Activated naive CD8-positive, alpha-beta T cell treated with anti-CD3 and anti-CD28 coated beads, Interleukin-2, amount 50 U/mL, for 24 hours (primary cell): Measurements from ENCODE around the gene F2R.

Experiments used
- ATAC-seq: fragments of 150-1000 bp; cut with Tn5 transposase; one replicate; pipeline ENCODE4 v1.10.0; 2021
- DNase-seq: peaks from one replicate; pipeline ENCODE4 v3.0.0; 2021
- H3K27ac Mint-ChIP-seq: one replicate; pipeline ENCODE4 v1.8.0; 2021; ENCODE audit warnings: mild to moderate bottlenecking, mixed read lengths
- H3K27me3 Mint-ChIP-seq: one replicate; pipeline ENCODE4 v1.8.0; 2021; ENCODE audit warnings: mixed read lengths
- H3K36me3 Mint-ChIP-seq: one replicate; pipeline ENCODE4 v1.8.0; 2021; ENCODE audit warnings: low read depth, mixed read lengths
- H3K4me1 Mint-ChIP-seq: one replicate; pipeline ENCODE4 v1.8.0; 2021; ENCODE audit warnings: mixed read lengths
- H3K4me3 Mint-ChIP-seq: one replicate; pipeline ENCODE4 v1.8.0; 2021; ENCODE audit warnings: mild to moderate bottlenecking, moderate library complexity, mixed read lengths
- H3K9me3 Mint-ChIP-seq: one replicate; pipeline ENCODE4 v1.8.0; 2021; ENCODE audit warnings: mixed read lengths

The F2R gene

GRCh38 chr5:76684756-76685519 lies 31.0 kb upstream of the F2R start:
- Mint-ChIP-seq H3K4me3 (no peak overlapping the region), H3K36me3 (peaks cover 13% of the 10 kb centered on the region), H3K27me3 (no peaks in the 10 kb centered on the region), H3K9me3 (no peaks in the 10 kb centered on the region), H3K27ac (no peak overlapping the region), H3K4me1 (peaks cover 9% of the 10 kb centered on the region)
- DNase-seq, result no peak
- ATAC-seq, result no peak

- Mint-ChIP-seq H3K27me3 (no peaks in the 10 kb centered on the region), H3K4me1 (peaks cover 9% of the 10 kb centered on the region), H3K27ac (no peak overlapping the region), H3K36me3 (peaks cover 12% of the 10 kb centered on the region), H3K9me3 (no peaks in the 10 kb centered on the region), H3K4me3 (no peak overlapping the region)
- DNase-seq (no peak), ATAC-seq (no peak)
Measured at GRCh38 chr5:76685704-76686103, 30.2 kb upstream of the F2R start.

GRCh38 chr5:76688212-76688611 lies 27.7 kb upstream of the F2R start:
- no peak for ATAC-seq
- H3K27ac Mint-ChIP-seq, result no peak overlapping the region

GRCh38 chr5:76688836-76689235 lies 27.1 kb upstream of the F2R start:
- Mint-ChIP-seq H3K9me3 (no peaks in the 10 kb centered on the region), H3K27ac (no peak overlapping the region), H3K4me1 (peaks cover 19% of the 10 kb centered on the region), H3K4me3 (no peak overlapping the region), H3K27me3 (no peaks in the 10 kb centered on the region), H3K36me3 (peaks cover 9% of the 10 kb centered on the region)
- ATAC-seq, result no peak
- DNase-seq, result no peak

More at GRCh38 chr5:76688212-76688611, 27.7 kb upstream of the F2R start:
- Mint-ChIP-seq H3K27me3 (no peaks in the 10 kb centered on the region), H3K4me1 (peaks cover 19% of the 10 kb centered on the region), H3K9me3 (no peaks in the 10 kb centered on the region), H3K36me3 (peaks cover 12% of the 10 kb centered on the region), H3K4me3 (no peak overlapping the region)
- no peak for DNase-seq

- no peak for DNase-seq
- peaks cover 6% of the 10 kb centered on the region for H3K36me3 Mint-ChIP-seq
- H3K27ac Mint-ChIP-seq, result no peak overlapping the region
- no peak for ATAC-seq
- H3K4me3 Mint-ChIP-seq, result no peak overlapping the region
- peaks cover 14% of the 10 kb centered on the region for H3K4me1 Mint-ChIP-seq
- no peaks in the 10 kb centered on the region for H3K9me3 Mint-ChIP-seq
- no peaks in the 10 kb centered on the region for H3K27me3 Mint-ChIP-seq
Measured at GRCh38 chr5:76689321-76690036, 26.4 kb upstream of the F2R start.

- Mint-ChIP-seq H3K4me1 (peaks cover 14% of the 10 kb centered on the region), H3K9me3 (no peaks in the 10 kb centered on the region), H3K36me3 (peaks cover 8% of the 10 kb centered on the region), H3K4me3 (no peak overlapping the region), H3K27ac (no peak overlapping the region), H3K27me3 (no peaks in the 10 kb centered on the region)
- DNase-seq, result no peak
- no peak for ATAC-seq
Measured at GRCh38 chr5:76690037-76690679, 25.8 kb upstream of the F2R start.

GRCh38 chr5:76690704-76691466 lies 25.0 kb upstream of the F2R start:
- H3K9me3 Mint-ChIP-seq, result no peaks in the 10 kb centered on the region
- ATAC-seq (no peak), DNase-seq (no peak)
- peaks cover 14% of the 10 kb centered on the region for H3K4me1 Mint-ChIP-seq
- peaks cover 7% of the 10 kb centered on the region for H3K36me3 Mint-ChIP-seq
- H3K4me3 Mint-ChIP-seq, result no peak overlapping the region
- peak overlapping the region; percentile 35 for H3K27ac Mint-ChIP-seq
- H3K27me3 Mint-ChIP-seq, result no peaks in the 10 kb centered on the region

GRCh38 chr5:76691467-76692273 lies 24.3 kb upstream of the F2R start:
- no peak overlapping the region for H3K27ac Mint-ChIP-seq
- DNase-seq, result no peak
- H3K4me3 Mint-ChIP-seq, result no peak overlapping the region
- H3K4me1 Mint-ChIP-seq, result peaks cover 14% of the 10 kb centered on the region
- H3K27me3 Mint-ChIP-seq, result no peaks in the 10 kb centered on the region
- peaks cover 11% of the 10 kb centered on the region for H3K36me3 Mint-ChIP-seq
- peak; percentile 36 for ATAC-seq
- H3K9me3 Mint-ChIP-seq, result no peaks in the 10 kb centered on the region

- Mint-ChIP-seq H3K36me3 (peaks cover 11% of the 10 kb centered on the region), H3K27ac (no peak overlapping the region), H3K27me3 (no peaks in the 10 kb centered on the region), H3K4me1 (peaks cover 14% of the 10 kb centered on the region), H3K9me3 (no peaks in the 10 kb centered on the region), H3K4me3 (no peak overlapping the region)
- DNase-seq (no peak), ATAC-seq (no peak)
Measured at GRCh38 chr5:76692274-76692540, 23.7 kb upstream of the F2R start.

GRCh38 chr5:76692651-76693050 lies 23.3 kb upstream of the F2R start:
- H3K9me3 Mint-ChIP-seq, result no peaks in the 10 kb centered on the region
- DNase-seq (no peak), ATAC-seq (no peak)
- H3K27ac Mint-ChIP-seq, result no peak overlapping the region
- H3K27me3 Mint-ChIP-seq, result no peaks in the 10 kb centered on the region
- H3K36me3 Mint-ChIP-seq, result peaks cover 13% of the 10 kb centered on the region
- peaks cover 14% of the 10 kb centered on the region for H3K4me1 Mint-ChIP-seq
- no peak overlapping the region for H3K4me3 Mint-ChIP-seq

- H3K9me3 Mint-ChIP-seq, result no peaks in the 10 kb centered on the region
- DNase-seq (no peak), ATAC-seq (no peak)
- peaks cover 14% of the 10 kb centered on the region for H3K36me3 Mint-ChIP-seq
- H3K4me1 Mint-ChIP-seq, result peaks cover 14% of the 10 kb centered on the region
- H3K27me3 Mint-ChIP-seq, result no peaks in the 10 kb centered on the region
- H3K27ac Mint-ChIP-seq, result no peak overlapping the region
- no peak overlapping the region for H3K4me3 Mint-ChIP-seq
Measured at GRCh38 chr5:76693141-76693540, 22.8 kb upstream of the F2R start.

- peaks cover 14% of the 10 kb centered on the region for H3K36me3 Mint-ChIP-seq
- DNase-seq (no peak), ATAC-seq (no peak)
- H3K27me3 Mint-ChIP-seq, result no peaks in the 10 kb centered on the region
- peaks cover 14% of the 10 kb centered on the region for H3K4me1 Mint-ChIP-seq
- no peak overlapping the region for H3K4me3 Mint-ChIP-seq
- no peak overlapping the region for H3K27ac Mint-ChIP-seq
- H3K9me3 Mint-ChIP-seq, result no peaks in the 10 kb centered on the region
Measured at GRCh38 chr5:76694317-76694716, 21.6 kb upstream of the F2R start.

GRCh38 chr5:76695346-76695745 lies 20.6 kb upstream of the F2R start:
- DNase-seq (no peak), ATAC-seq (no peak)
- H3K4me1 Mint-ChIP-seq, result peaks cover 14% of the 10 kb centered on the region
- H3K9me3 Mint-ChIP-seq, result no peaks in the 10 kb centered on the region
- H3K36me3 Mint-ChIP-seq, result peaks cover 14% of the 10 kb centered on the region
- H3K4me3 Mint-ChIP-seq, result no peak overlapping the region
- H3K27me3 Mint-ChIP-seq, result no peaks in the 10 kb centered on the region
- H3K27ac Mint-ChIP-seq, result no peak overlapping the region

- H3K9me3 Mint-ChIP-seq, result no peaks in the 10 kb centered on the region
- H3K4me3 Mint-ChIP-seq, result no peak overlapping the region
- peaks cover 17% of the 10 kb centered on the region for H3K36me3 Mint-ChIP-seq
- ATAC-seq (no peak), DNase-seq (no peak)
- H3K27ac Mint-ChIP-seq, result no peak overlapping the region
- H3K4me1 Mint-ChIP-seq, result peaks cover 10% of the 10 kb centered on the region
- no peaks in the 10 kb centered on the region for H3K27me3 Mint-ChIP-seq
Measured at GRCh38 chr5:76696251-76696650, 19.7 kb upstream of the F2R start.
